Hippocampal formation (tissue), 2 donors: ENCODE results near the gene FEN1.

ENCODE experiments used
- DNase-seq, 2 donors: peaks; one replicate each; lab custom pipeline; 2025; lab: John Stamatoyannopoulos, UW

The FEN1 gene

GRCh38 chr11:61817471-61818202, 24.9 kb downstream of the FEN1 start:
- DNase-seq = no peak

DNA sequence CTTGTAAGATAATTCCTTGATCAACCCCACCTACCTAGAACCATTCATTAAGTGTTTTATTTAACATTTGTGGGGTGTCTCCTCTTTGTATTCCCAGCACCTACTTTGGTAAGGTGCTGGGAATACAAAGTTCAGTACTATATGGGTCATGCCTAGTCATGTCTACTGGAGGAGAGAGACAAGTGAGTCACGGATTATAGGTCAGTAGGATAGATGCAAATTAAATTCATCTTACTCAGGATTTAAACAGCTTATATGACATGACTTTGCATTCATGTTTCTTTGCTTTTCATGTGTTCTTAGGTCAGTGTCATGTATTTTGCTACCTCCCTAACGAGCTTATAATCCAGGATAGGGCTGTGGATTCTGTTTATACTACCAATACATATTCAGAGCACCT, 27.5 kb downstream of the FEN1 start:
- DNase-seq = no peak

GRCh38 chr11:61826930-61827570, 34.3 kb downstream of the FEN1 start:
- no peak for DNase-seq

DNA sequence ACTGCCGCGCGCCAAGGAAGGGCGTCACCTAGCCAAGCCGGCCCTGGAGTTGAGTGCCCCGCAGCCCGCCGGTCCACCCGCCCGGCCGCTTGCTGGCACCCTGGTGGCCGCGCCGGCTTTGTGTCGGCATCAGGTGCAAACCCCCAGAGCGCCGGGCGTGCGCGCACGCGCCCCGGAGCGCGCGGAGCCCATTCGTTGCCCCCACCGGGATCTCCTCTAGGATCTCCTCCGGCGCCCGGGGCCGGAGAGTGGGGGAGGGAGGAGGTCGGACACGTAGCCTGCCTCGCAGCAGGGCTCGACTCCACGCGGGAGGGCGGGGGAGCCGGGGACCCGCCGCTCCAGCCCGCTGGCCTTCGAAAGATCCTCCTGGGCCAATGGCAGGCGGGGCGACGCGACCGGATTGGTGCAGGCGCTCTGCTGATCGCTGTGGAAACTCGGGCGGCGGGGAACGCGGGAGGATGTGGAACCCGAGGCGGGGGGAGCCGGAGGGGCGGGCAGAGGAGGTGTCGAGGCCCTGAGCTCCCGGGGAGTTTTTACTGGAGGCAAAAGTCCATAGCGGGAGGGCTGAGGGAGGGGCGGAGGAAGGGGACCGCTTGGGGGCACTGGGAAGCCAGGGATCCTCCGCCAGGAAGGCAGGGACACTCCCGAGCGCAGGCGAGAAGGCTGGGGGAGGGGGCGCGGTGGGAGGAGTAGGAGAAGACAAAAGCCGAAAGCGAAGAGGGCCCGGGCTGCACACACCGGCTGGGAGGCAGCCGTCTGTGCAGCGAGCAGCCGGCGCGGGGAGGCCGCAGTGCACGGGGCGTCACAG, 35.1 kb downstream of the FEN1 start, which contains the start of gene FADS2:
FADS2 (plus strand) TSS at position 730 of the 808 bp plus-strand sequence. CDS start 91 bp downstream, outside the sequence.
- DNase-seq = peak; percentile 74 to 94

GRCh38 chr11:61828379-61828628, 35.6 kb downstream of the FEN1 start:
- DNase-seq = no peak

DNA sequence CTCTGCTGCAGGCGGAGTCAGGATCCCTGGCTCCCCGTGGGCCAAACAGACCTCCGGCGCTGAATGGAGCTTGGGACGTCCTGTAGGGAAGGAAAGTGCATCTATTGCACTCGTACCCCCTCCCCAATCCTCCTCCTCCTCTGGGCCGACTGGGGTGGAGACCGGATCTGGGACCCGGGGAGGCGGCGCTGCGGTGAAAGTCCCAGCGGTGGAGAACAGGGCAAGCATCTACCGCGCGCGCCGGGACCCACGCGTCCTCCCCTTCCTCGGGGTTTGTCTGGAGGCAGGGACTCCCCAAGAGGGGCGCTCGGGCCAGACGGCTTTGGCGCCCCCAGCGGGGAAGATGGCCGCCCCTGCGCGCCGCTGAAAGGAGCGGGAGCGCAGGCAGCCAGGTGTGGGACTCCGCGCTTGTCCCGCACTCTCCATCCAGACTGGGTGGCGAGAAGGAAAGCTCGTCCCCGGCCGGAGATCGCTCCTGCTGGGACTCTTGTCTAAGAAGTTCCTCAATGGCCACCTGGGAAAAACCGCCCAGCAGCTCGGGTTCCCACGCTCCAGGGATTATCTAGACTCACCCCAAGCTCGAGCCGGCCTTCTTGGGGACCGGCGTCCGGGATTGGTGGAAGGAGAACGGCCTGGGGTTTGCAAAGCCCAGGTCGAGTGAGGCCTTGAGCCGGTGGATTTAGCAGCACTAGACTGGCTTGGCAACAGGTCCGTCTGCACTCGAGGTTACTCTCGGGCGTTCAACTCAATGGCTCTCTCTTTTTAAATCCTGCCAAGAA, 36.1 kb downstream of the FEN1 start:
- DNase-seq = peak in 1 of 2 donors; percentile 29

GRCh38 chr11:61829806-61830205, 37.1 kb downstream of the FEN1 start:
- no peak for DNase-seq

DNA sequence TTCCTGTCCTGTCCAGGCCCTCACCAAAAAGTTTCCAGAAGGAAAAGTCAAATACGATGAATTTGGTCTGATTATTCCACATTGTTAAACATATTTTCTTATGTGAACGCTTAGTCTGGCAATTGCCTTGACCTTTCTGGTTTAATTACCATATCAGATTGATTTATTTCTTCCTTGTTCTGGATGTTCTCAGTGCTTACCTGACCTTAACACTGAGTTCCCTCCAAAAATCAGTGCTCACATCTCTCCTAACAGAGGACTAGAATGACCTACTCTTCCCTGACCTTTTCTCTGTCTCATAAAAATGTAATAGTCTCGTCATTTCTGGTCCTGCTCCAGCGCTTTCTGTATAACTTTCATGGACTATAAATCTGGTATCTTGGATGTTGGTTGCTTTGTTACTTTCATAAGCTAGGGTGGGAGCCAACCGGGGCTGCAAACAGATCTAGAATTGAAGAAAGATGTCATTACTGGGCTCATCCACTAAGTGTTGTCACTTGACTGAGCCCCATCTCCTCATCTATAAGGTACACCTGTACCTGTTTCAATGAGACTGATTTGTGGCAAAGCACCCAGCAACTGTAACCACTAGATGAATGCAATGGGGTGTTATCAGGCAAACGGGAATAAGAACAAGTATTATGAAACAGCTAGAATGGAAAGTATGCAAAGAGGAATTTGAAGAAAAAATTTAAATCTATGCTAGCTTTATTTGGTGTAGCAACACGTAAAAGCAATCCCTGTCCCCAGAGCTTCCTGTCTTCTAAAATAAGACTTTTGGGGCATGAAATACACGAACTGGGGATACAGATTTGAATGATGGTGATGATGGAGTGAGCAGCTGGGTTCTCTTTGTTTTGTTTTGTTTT, 37.8 kb downstream of the FEN1 start:
- DNase-seq = no peak

GRCh38 chr11:61832207-61832606, 39.5 kb downstream of the FEN1 start:
- no peak for DNase-seq

- DNase-seq = no peak
Observed at GRCh38 chr11:61832754-61833153, 40.0 kb downstream of the FEN1 start.

GRCh38 chr11:61833471-61833870, 40.8 kb downstream of the FEN1 start:
- no peak for DNase-seq

- DNase-seq = no peak
Observed at GRCh38 chr11:61833926-61834277, 41.2 kb downstream of the FEN1 start.

DNA sequence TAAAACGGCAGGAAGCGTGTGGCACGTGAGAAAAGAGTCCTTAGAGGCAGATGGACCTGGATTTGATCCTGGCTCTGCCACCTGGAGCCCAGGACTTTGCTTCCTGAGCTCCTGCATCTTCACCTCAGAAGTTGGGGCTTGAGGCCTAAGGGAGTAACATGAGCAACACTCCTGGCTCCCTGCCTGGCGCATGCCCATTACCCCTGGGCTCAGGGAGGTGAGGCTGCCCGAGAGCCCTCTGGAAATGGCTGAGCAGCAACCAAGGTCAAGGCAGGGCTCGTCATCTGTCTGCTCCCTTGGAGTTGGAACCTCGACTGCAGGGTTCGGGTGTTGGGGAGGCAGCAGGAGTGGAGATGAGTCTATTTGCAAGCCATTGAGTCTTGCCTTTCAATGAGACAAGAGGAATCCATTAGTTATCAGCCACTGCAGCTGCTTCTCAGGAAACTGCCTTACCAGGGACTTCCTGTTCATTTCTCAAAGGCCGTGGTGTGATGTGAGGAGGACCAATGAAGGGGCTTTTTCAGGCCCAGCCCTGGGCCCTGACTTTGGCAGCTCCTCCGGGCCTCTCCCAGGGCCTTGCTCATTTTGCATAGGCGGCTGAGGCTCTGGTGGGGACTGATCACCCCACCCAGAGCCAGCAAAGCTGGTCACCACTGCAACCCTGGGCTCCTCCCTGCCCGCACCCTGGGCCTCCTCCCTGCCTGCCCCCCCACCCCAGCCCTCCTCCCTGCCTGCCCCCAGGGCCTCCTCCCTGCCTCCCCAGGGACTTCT, 41.8 kb downstream of the FEN1 start:
- DNase-seq = peak in 1 of 2 donors; percentile 38

DNA sequence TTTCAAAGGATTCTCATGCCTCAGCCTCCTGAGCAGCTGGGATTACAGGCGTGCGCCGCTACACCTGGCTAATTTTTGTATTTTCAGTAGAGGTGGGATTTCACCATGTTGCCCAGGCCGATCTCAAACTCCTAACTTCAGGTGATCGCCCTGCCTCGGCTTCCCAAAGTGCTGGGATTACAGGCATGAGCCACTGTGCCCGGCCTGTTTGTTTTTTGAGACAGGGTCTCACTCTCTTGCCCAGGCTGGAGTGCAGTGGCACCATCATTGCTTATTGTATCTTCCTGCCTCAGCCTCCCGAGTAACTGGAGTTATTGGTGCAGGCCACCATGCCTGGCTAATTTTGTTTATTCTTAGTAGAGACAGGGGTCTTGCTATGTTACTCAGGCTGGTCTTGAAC, 43.5 kb downstream of the FEN1 start:
- DNase-seq = no peak

DNA sequence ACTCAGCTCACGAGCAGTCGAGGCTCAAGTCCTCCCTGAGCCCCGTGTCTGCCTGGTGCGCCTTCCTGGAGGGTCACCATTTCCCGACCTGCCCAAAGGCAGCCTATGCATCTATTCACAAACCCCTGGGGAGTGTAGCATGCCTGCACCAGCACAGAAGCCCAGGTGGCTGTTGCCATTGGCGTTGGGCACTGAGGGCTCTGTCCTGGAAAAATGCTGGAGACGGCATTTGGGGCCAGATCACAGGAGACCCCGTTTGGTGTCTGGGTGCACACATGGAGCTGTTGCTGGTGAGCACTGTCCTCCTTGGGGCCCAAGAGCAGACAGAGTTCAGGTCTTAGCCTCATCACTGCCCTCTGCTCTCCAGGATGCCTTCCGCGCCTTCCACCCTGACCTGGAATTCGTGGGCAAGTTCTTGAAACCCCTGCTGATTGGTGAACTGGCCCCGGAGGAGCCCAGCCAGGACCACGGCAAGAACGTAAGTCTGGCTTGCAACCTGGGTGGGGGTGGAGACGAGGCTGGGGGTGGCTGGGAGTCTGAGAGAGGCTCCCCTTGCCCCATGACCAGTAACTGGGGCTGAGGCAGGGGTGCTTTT, 44.8 kb downstream of the FEN1 start:
- DNase-seq = no peak

DNA sequence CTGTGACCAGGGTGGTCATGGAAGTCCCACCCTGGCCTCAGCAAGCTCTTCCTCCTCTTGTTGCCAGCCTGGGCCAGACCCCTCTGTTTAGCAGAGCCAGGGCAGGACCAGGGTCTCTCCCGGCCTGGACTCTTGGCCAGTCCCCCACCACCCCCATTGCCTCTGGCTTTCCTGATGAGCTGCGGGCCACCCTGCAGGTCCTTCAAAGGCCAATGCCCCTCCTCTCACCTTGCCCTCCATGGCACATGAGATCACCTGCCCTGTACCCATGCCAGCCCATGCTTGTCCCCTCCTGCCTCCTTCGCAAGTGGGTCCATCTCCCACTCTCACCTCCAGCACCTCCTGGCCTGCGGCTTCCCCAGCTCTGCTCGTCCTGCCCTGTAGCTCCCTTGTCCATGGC, 45.8 kb downstream of the FEN1 start:
- DNase-seq = no peak

DNA sequence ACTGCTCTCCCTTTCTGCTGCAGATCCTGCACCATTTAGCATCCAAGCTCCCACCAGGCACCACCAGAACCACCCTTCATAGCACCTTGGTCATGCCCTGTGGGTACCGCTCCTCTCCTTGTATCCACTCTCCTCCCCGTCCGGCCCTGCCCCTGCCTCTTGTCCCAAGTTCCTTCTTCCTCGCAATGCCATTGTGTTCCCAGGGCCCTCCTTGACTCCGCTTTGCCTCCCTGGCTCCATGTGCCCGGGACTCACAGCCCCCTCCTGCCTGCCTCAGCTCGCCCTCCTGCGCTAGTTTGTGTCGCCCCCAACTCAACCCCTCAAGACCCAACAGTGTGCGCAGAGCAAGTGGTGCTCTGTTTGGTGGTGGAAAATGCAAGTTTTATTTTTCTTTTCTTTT, 46.2 kb downstream of the FEN1 start:
- no peak for DNase-seq

DNA sequence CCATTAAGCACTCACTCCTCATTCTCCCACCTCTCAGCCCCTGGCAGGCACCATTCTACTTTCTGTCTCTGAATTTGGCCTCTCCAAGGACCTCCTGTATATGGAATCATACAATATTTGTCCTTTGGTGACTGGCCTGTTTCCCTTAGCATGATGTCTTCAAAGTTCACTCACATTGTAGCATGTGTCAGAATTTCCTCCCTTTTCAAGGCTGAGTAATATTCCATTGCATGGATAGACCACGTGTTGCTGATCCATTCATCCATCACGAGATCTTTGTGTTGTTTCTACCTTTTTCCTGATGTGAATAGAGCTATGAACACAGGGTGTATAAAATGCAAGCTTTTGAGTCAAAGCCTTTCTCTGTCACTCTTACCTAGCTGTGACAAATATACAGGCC, 47.0 kb downstream of the FEN1 start:
- DNase-seq = no peak

DNA sequence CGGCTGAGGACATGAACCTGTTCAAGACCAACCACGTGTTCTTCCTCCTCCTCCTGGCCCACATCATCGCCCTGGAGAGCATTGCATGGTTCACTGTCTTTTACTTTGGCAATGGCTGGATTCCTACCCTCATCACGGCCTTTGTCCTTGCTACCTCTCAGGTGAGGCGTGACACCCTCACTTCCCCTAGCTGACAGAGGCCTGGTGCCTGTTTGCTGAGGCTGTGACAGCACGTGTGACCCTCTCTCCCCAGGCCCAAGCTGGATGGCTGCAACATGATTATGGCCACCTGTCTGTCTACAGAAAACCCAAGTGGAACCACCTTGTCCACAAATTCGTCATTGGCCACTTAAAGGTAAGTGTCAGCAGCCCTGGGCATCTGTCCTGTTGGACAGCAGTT, 47.7 kb downstream of the FEN1 start:
- no peak for DNase-seq
